ENCODE measurements around the gene CASZ1.

CASZ1 gene

DNA sequence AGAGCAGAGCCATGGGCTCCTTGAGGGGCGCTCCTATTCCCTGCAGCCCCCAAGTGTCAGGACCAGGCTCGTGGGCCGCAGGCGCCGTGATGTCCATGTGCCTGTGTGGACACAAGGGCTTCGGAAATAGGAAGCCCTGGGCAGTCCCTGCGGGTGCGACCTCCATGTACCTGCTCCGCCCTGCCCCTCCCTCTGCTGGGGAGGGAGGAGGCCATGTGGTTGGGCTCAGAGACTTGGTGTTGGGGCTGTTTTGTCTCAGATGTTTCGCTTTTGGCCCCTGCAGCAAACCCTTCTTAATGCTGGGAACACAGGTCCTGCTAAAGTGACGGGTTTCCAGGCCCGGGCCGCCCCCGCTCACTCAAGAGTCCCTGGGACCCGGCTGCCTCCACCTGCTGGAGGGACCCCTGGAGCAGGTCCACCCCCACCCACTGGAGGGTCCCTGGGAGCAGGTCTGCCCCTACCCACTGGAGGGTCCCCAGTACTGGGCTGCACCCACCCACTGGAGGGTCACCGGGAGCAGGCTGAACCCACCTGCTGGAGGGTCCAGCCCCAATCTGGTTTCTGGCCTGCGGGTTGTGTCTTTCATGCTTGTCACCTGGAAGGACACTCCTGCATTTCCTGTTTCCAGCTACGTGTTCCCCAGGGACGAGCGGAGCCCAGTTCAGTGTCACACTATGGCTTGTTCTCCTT lies 165.2 kb downstream of the CASZ1 start:
- Histone ChIP-seq H3K4me1 (ENCODE audit: control insufficient read depth, insufficient read depth, low read length) (peaks cover 34% of the 10 kb centered on the region), H3K27me3 (ENCODE audit: control insufficient read depth, insufficient read depth, low read length) (no peaks in the 10 kb centered on the region), H3K4me3 (ENCODE audit: low read length) (no peak overlapping the region), H3K9me3 (ENCODE audit: control insufficient read depth, low read length) (no peaks in the 10 kb centered on the region), H3K36me3 (ENCODE audit: control insufficient read depth, insufficient read depth, low read length) (no peaks in the 10 kb centered on the region), H3K9ac (ENCODE audit: low read length) (no peak overlapping the region)

DNA sequence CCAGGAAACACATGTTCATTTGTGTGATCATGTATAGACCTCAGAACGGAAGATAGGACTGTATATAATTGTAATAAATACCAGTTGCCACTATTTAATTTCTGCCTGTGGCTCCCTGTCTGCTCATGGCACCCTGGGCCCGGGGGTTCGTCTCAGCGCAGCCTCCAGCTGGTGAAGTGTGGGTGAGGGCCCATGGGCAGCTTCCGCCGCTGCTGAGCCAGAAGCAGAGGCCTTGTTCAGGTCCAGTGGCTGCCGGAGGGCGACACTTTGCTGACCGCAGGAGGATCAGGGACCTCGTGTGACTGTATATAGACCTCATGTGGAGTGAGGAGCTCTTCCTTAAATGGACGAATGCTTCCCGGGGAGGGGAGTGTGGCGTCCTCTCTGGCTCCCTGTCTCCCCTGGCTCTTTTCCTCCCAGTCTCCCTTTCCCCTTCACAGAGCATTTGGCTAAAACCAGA lies 165.8 kb downstream of the CASZ1 start:
- Histone ChIP-seq H3K9ac (ENCODE audit: low read length) (no peak overlapping the region), H3K4me3 (ENCODE audit: low read length) (no peak overlapping the region), H3K36me3 (ENCODE audit: control insufficient read depth, insufficient read depth, low read length) (no peaks in the 10 kb centered on the region), H3K4me1 (ENCODE audit: control insufficient read depth, insufficient read depth, low read length) (peaks cover 28% of the 10 kb centered on the region), H3K9me3 (ENCODE audit: control insufficient read depth, low read length) (no peaks in the 10 kb centered on the region), H3K27me3 (ENCODE audit: control insufficient read depth, insufficient read depth, low read length) (no peaks in the 10 kb centered on the region)

DNA sequence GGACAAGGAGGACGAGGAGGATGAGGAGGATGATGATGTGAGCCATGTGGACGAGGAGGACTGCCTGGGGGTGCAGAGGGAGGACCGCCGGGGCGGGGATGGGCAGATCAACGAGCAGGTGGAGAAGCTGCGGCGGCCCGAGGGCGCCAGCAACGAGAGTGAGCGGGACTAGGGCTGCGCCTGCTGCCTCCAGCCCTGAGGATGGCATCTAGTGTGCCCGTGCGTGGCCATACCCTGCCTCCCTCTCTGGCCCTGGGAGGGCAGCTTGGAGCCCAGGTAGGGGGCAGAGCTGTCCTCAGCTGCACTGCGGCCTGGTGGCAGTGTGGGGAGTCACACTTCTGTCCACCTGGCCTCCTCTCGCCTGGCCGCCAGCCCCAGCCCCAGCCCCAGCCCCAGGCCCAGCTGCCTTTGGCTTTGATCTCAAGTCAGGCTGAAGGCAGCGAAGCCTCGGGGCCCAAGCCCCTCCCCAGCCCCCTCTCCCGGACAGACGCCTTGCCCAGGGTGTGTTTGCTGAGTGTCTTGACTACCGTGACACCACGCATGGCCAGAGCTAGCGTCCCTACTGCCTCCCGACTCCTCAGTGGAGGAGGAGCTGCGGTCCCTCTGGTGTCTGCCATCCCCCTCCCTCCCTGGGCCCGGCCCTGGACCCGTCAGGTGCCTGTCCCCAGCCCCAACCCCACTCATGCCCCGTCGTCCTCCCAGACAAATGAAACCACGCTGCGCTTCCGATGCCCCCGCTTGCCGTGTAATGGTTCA lies 166.5 kb downstream of the CASZ1 start:
- peaks cover 21% of the 10 kb centered on the region for H3K4me1 ChIP-seq (ENCODE audit: control insufficient read depth, insufficient read depth, low read length)
- no peak overlapping the region for H3K4me3 ChIP-seq (ENCODE audit: low read length)
- no peaks in the 10 kb centered on the region for H3K36me3 ChIP-seq (ENCODE audit: control insufficient read depth, insufficient read depth, low read length)
- no peaks in the 10 kb centered on the region for H3K27me3 ChIP-seq (ENCODE audit: control insufficient read depth, insufficient read depth, low read length)
- H3K9me3 ChIP-seq (ENCODE audit: control insufficient read depth, low read length): no peaks in the 10 kb centered on the region
- H3K9ac ChIP-seq (ENCODE audit: low read length): no peak overlapping the region

DNA sequence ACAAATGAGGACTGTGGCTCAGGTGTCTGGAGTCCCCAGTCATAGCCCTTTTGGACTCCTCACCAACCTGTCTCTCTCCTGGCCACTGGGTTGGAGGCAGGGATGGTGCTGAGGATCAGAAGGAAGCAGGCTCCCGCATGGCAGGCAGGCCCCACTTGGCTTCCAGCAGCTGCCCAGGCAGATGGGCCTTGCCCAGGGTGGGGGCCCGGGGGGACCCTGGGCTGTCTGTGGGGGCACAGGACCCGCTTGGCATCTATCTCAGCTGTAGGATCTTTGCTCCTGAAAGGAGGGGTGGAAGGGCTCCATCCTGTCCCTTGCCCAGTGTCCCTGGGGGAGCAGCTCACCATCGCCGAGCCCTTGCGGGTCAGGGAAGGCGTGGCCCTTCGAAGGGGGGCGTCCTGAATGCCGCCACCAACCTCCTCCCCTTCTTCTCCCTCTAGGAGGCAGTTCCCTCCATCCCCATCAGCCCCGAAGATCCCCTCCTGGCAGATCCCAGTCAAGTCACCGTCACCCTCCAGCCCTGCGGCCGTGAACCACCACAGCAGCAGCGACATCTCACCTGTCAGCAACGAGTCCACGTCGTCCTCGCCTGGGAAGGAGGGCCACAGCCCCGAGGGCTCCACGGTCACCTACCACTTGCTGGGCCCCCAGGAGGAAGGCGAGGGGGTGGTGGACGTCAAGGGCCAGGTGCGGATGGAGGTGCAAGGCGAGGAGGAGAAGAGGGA lies 167.2 kb downstream of the CASZ1 start:
- Histone ChIP-seq H3K4me3 (ENCODE audit: low read length) (no peak overlapping the region), H3K4me1 (ENCODE audit: control insufficient read depth, insufficient read depth, low read length) (peaks cover 15% of the 10 kb centered on the region), H3K27me3 (ENCODE audit: control insufficient read depth, insufficient read depth, low read length) (no peaks in the 10 kb centered on the region), H3K36me3 (ENCODE audit: control insufficient read depth, insufficient read depth, low read length) (no peaks in the 10 kb centered on the region), H3K9me3 (ENCODE audit: control insufficient read depth, low read length) (no peaks in the 10 kb centered on the region), H3K9ac (ENCODE audit: low read length) (no peak overlapping the region)

DNA sequence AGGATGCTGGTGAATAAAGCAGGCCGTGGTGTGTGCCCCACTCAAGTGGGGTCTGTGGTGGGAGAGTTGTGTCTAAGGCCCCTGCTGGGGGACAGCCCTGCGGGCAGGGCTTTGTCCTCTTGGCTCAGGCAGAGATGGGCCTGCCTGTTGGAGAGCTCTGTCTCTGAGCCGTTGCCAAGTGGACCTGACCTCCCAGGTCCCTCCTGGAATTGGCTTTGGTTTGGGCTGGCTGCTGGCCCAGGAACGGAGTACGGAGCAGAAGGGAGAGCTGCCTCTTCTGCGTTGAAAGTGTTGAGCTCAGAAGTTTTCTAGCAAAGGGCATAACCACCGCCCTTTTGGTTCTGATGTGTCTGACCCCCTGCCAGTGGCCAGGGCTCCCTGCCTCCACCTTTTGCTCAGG lies 167.8 kb downstream of the CASZ1 start:
- Histone ChIP-seq H3K27me3 (ENCODE audit: control insufficient read depth, insufficient read depth, low read length) (no peaks in the 10 kb centered on the region), H3K4me1 (ENCODE audit: control insufficient read depth, insufficient read depth, low read length) (peaks cover 15% of the 10 kb centered on the region), H3K9ac (ENCODE audit: low read length) (no peak overlapping the region), H3K4me3 (ENCODE audit: low read length) (no peak overlapping the region), H3K36me3 (ENCODE audit: control insufficient read depth, insufficient read depth, low read length) (no peaks in the 10 kb centered on the region), H3K9me3 (ENCODE audit: control insufficient read depth, low read length) (no peaks in the 10 kb centered on the region)

DNA sequence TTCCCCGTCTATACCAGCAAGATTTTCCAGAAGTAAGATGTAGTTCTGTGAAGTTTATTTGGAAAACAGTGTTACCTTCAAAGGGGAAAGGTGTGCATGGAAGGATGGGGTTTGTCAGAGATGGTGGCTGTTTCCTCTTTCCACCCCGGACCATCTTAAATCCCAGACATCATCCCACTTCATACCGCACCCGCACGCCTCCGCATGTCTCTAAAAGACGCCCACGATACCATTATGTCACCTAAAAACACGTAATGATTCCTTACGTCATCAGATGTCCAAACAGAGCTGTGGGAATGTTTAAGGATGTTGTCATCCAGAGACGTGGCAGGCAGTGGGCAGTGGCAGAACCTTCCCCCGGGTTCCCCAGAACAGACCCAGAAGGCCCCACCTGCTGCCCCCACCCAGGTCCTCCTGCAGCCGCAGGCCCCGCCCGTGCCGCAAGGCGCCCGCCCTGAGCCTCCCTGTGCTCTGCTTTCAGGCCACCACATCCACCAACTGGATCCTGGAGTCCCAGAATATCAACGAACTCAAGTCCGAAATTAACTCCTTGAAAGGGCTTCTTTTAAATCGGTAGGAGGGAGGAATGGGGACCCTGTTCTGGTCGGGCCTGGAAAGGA lies 169.5 kb downstream of the CASZ1 start:
- no peak overlapping the region for H3K9ac ChIP-seq (ENCODE audit: low read length)
- no peaks in the 10 kb centered on the region for H3K27me3 ChIP-seq (ENCODE audit: control insufficient read depth, insufficient read depth, low read length)
- H3K4me3 ChIP-seq (ENCODE audit: low read length): no peak overlapping the region
- no peaks in the 10 kb centered on the region for H3K36me3 ChIP-seq (ENCODE audit: control insufficient read depth, insufficient read depth, low read length)
- no peaks in the 10 kb centered on the region for H3K9me3 ChIP-seq (ENCODE audit: control insufficient read depth, low read length)
- H3K4me1 ChIP-seq (ENCODE audit: control insufficient read depth, insufficient read depth, low read length): peaks cover 15% of the 10 kb centered on the region

DNA sequence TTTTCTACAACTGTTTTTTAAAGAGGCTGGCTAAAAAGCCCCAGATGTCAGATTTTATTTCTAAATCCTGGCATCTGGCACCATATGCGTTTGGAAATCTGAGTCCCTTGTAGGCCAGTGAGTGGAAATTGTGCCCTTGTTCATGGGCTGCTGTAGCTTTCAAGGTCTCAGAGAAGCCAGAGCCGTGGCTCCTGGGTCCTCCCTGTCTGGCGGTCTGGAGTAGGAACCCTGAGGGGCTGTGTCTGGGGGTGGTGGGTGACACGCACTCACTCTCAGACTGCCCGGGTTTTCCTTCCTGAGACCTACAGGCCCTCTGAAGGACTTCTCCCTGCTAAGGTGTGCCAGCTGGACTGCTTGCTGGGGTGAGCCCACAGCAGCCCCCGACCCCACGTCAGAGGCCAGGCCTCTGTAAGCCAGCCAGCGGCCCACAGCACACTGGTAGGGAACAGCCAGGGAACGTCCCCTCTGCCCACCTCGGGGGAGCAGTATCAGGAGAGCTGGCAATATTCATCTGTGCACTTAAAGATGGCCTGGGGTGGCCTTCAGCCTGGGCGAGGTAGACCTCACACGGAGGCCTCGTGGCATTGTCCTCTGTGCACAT lies 170.2 kb downstream of the CASZ1 start:
- H3K9ac ChIP-seq (ENCODE audit: low read length): no peak overlapping the region
- peaks cover 9% of the 10 kb centered on the region for H3K4me1 ChIP-seq (ENCODE audit: control insufficient read depth, insufficient read depth, low read length)
- H3K9me3 ChIP-seq (ENCODE audit: control insufficient read depth, low read length): no peaks in the 10 kb centered on the region
- H3K36me3 ChIP-seq (ENCODE audit: control insufficient read depth, insufficient read depth, low read length): no peaks in the 10 kb centered on the region
- H3K27me3 ChIP-seq (ENCODE audit: control insufficient read depth, insufficient read depth, low read length): no peaks in the 10 kb centered on the region
- H3K4me3 ChIP-seq (ENCODE audit: low read length): no peak overlapping the region

DNA sequence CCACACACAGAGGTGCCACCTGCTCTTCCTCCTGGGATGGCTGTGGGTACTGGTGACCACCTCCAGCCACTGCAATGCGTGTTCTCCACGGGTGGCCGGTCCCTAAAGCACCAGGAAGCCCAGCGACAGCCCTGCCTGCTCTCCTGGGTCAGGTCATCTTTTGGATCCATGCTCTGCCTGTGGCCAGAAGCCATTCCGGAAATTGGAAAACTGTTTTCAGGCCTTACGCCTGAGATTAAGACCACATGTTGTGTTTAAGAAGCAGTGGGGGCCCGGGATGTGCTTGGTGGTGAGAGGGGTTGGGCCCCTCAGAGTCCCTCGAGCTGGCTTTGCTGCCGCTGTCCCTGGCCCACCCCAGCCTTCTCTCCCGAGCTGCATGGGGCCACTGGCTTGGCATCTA lies 170.9 kb downstream of the CASZ1 start:
- no peaks in the 10 kb centered on the region for H3K36me3 ChIP-seq (ENCODE audit: control insufficient read depth, insufficient read depth, low read length)
- H3K4me3 ChIP-seq (ENCODE audit: low read length): no peak overlapping the region
- H3K27me3 ChIP-seq (ENCODE audit: control insufficient read depth, insufficient read depth, low read length): no peaks in the 10 kb centered on the region
- peaks cover 3% of the 10 kb centered on the region for H3K4me1 ChIP-seq (ENCODE audit: control insufficient read depth, insufficient read depth, low read length)
- no peak overlapping the region for H3K9ac ChIP-seq (ENCODE audit: low read length)
- H3K9me3 ChIP-seq (ENCODE audit: control insufficient read depth, low read length): no peaks in the 10 kb centered on the region

DNA sequence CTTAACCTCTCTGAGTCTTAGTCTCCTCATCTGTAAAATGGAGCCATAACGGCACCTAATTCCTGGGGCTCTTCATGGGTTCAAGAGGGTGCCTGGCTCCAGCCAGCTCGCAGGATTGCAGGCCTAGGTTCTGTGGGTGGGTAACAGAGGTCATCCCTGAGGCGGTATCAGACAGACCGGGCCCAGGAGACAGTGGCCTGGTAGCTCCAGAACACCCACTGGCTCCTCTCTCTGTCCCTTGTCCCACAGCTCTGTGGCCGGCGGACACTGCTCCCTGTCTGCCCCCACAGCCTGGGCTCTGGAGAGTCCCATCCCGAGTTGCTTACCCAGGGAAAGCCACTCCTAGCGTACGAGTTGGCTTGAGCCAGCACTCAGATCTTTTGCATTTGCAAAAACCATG lies 171.4 kb downstream of the CASZ1 start:
- H3K9ac ChIP-seq (ENCODE audit: low read length): no peak overlapping the region
- H3K36me3 ChIP-seq (ENCODE audit: control insufficient read depth, insufficient read depth, low read length): no peaks in the 10 kb centered on the region
- H3K9me3 ChIP-seq (ENCODE audit: control insufficient read depth, low read length): no peaks in the 10 kb centered on the region
- H3K4me1 ChIP-seq (ENCODE audit: control insufficient read depth, insufficient read depth, low read length): peaks cover 3% of the 10 kb centered on the region
- H3K4me3 ChIP-seq (ENCODE audit: low read length): no peak overlapping the region
- H3K27me3 ChIP-seq (ENCODE audit: control insufficient read depth, insufficient read depth, low read length): no peaks in the 10 kb centered on the region

DNA sequence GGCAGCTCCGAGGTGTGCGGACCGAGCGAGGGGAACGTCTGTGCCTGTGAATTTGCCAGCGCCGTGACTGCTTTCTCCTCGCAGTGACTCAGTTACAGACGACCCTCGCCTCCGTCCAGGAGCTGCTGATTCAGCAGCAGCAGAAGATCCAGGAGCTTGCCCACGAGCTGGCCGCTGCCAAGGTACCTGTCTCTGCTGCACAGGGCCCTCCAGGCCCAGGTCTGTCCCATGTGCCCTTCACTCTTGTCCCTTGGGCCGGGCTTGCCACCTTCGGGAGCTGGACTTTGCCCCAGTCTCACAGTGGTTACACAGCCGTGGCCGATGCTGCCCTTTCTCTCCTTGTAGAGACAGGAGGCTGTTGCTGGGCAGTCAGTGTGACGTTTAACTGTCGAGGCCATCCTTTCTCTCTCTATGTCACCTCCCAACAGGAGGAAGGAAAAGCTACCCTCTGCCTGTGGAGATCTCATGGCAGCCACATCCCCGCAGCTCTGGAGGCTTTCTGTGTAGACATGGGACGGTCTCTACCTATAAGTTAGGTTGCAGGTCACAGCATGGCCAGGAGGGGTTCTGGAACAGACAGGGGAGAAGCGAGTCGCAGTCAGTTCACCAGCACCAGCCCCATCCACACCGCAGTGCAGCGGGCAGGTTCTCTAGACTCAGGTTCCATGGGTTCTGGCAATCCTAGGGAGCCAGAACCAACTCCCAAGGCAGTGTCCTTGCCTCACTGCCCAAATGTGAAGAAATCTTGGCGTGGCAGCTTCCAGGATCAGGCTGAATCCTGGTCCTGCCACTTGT lies 172.0 kb downstream of the CASZ1 start:
- H3K4me1 ChIP-seq (ENCODE audit: control insufficient read depth, insufficient read depth, low read length): peaks cover 3% of the 10 kb centered on the region
- H3K36me3 ChIP-seq (ENCODE audit: control insufficient read depth, insufficient read depth, low read length): no peaks in the 10 kb centered on the region
- H3K9ac ChIP-seq (ENCODE audit: low read length): no peak overlapping the region
- no peak overlapping the region for H3K4me3 ChIP-seq (ENCODE audit: low read length)
- H3K27me3 ChIP-seq (ENCODE audit: control insufficient read depth, insufficient read depth, low read length): no peaks in the 10 kb centered on the region
- no peaks in the 10 kb centered on the region for H3K9me3 ChIP-seq (ENCODE audit: control insufficient read depth, low read length)

DNA sequence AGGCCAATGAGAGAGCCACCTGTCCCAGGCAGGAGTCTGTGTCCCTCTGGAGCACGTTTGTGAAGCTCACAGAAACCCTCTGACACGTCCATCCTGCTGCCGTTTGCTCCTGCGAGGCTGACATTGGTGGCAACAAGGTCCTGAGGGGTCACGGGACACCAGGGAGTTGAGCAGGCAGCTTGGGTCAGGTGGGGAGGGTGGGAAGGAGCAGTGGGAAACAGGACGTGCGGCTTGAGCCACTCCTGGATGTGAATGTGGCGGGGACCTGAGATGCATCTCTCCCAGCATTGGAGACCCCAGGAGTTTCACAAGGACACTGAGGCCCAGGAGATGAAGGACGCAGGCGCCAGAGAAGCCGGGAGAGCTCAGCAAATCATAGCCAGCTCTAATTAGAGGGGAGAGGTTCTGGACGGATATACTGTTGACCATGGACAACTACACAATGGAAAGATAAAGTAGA lies 172.7 kb downstream of the CASZ1 start:
- Histone ChIP-seq H3K9me3 (ENCODE audit: control insufficient read depth, low read length) (no peaks in the 10 kb centered on the region), H3K9ac (ENCODE audit: low read length) (no peak overlapping the region), H3K27me3 (ENCODE audit: control insufficient read depth, insufficient read depth, low read length) (no peaks in the 10 kb centered on the region), H3K4me1 (ENCODE audit: control insufficient read depth, insufficient read depth, low read length) (peaks cover 3% of the 10 kb centered on the region), H3K4me3 (ENCODE audit: low read length) (no peak overlapping the region), H3K36me3 (ENCODE audit: control insufficient read depth, insufficient read depth, low read length) (no peaks in the 10 kb centered on the region)
